Effector memory CD8-positive, alpha-beta T cell (primary cell): ENCODE results near the gene EBF3.

Source experiments
- ATAC-seq: fragments of 150-1000 bp; cut with Tn5 transposase; replicated peaks from 2 replicates; pipeline ENCODE4 v1.10.0; 2021; ENCODE audit warnings: mild to moderate bottlenecking, moderate library complexity
- DNase-seq, 3 experiments: peaks; one replicate each; pipeline ENCODE4 v3.0.0; 2021
- H3K27ac Mint-ChIP-seq, 2 donors: one replicate each; pipeline ENCODE4 v1.8.0; 2022; ENCODE audit warnings: mild to moderate bottlenecking in 2 of 2, mixed read lengths in 2 of 2, moderate library complexity in 2 of 2
- H3K27me3 Mint-ChIP-seq, 2 donors: one replicate each; pipeline ENCODE4 v1.8.0; 2022; ENCODE audit warnings: mixed read lengths in 2 of 2
- H3K36me3 Mint-ChIP-seq: one replicate; pipeline ENCODE4 v1.8.0; 2022; ENCODE audit warnings: mild to moderate bottlenecking, moderate library complexity, mixed read lengths; ENCODE audit not compliant: insufficient read depth
- H3K4me1 Mint-ChIP-seq, 2 donors: one replicate each; pipeline ENCODE4 v1.8.0; 2022; ENCODE audit warnings: low read depth in 2 of 2, mixed read lengths in 2 of 2
- H3K4me3 Mint-ChIP-seq, 2 donors: one replicate each; pipeline ENCODE4 v1.8.0; 2022; ENCODE audit warnings: mild to moderate bottlenecking in 2 of 2, mixed read lengths in 2 of 2, moderate library complexity in 2 of 2
- H3K9me3 Mint-ChIP-seq, 2 donors: one replicate each; pipeline ENCODE4 v1.8.0; 2022; ENCODE audit warnings: mixed read lengths in 2 of 2

Gene EBF3

DNA sequence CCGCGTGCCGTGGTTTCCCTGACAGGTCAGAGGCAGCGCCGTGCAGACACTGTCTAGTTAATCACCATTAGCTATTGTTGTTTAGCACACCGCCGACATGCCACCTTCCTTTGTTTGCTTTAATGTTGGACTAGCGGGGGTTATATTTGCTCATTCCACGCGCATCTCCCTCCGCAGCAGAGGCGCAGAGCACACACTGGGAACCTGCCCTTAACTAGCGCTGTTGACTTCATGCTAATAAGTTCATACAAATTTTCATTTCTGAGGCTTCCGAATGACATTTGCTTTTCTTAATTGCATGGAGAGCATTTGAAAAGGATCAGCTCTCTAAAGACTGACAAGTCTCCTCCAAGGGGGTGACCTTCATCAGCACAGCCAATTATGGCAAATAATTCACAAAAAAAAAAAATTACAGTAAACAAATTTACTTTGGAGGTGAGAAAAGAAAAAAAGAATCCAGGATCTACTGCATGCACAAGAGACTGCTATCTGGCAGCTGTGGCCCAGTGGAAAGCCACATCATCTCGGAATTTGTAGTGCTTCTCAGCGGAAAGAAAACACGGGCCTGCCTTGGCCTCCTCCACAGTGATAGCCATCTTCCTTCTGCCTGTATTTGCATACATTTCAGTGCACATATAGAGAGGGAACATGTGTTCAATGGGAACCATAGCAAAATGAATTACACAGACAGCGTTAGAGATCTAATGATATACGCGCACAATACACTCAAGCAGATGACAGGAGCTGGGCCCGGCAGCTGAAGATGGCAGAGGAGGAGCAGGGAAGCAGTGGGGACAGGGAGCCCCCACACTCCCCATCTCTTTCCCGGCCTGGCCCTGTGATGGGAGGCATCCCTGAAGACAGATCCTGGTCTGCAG lies 94.2 kb downstream of the EBF3 start:
- no peak for DNase-seq

GRCh38 chr10:129868449-129869035 lies 95.5 kb downstream of the EBF3 start:
- H3K4me1 Mint-ChIP-seq: peaks cover 0 to 4% of the 10 kb centered on the region in 2 donors
- no peak for ATAC-seq
- H3K36me3 Mint-ChIP-seq: no peaks in the 10 kb centered on the region
- DNase-seq: no peak
- H3K9me3 Mint-ChIP-seq: no peaks in the 10 kb centered on the region
- H3K27me3 Mint-ChIP-seq: peaks cover 0 to 19% of the 10 kb centered on the region in 2 donors
- H3K27ac Mint-ChIP-seq: no peak overlapping the region
- H3K4me3 Mint-ChIP-seq: no peak overlapping the region

More for the DNA sequence above, 94.2 kb downstream of the EBF3 start:
- no peak for ATAC-seq
- no peak overlapping the region for H3K27ac Mint-ChIP-seq
- no peak overlapping the region for H3K4me3 Mint-ChIP-seq
- peaks cover 0 to 19% of the 10 kb centered on the region in 2 donors for H3K27me3 Mint-ChIP-seq
- H3K9me3 Mint-ChIP-seq: no peaks in the 10 kb centered on the region
- no peaks in the 10 kb centered on the region for H3K36me3 Mint-ChIP-seq
- peaks cover 0 to 4% of the 10 kb centered on the region in 2 donors for H3K4me1 Mint-ChIP-seq

DNA sequence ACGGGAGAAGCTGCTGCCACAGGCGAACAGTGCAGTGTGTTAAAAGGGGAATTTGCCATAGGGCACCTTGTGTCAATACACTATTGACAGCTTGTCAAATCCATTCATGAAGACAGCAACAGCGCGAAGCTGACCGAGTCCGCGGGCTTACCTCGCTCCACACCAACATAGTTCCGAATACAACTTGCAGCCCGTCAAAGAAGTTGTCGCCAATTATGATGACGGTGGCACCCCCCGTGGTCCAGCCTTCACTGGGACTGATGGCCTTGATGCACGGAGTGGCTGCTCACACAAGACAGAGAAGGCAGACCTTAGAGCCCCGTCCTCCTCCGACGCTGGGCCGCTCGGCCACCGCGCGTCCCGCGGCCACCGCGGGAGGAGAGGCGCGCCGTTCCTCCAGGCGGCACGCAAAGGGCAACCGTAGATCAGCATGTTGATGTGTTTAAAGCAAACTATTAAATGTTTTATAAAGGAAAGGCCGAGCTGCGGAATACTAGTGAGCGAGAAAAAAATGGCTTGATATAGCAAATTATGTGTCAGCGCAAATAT lies 96.4 kb downstream of the EBF3 start:
- H3K9me3 Mint-ChIP-seq: no peaks in the 10 kb centered on the region
- H3K4me3 Mint-ChIP-seq: no peak overlapping the region
- peaks cover 0 to 4% of the 10 kb centered on the region in 2 donors for H3K4me1 Mint-ChIP-seq
- no peak for DNase-seq
- peaks cover 0 to 19% of the 10 kb centered on the region in 2 donors for H3K27me3 Mint-ChIP-seq
- H3K27ac Mint-ChIP-seq: no peak overlapping the region
- ATAC-seq: no peak
- no peaks in the 10 kb centered on the region for H3K36me3 Mint-ChIP-seq

GRCh38 chr10:129866894-129867293 lies 97.2 kb downstream of the EBF3 start:
- H3K36me3 Mint-ChIP-seq: no peaks in the 10 kb centered on the region
- peaks cover 0 to 19% of the 10 kb centered on the region in 2 donors for H3K27me3 Mint-ChIP-seq
- DNase-seq (no peak), ATAC-seq (no peak)
- H3K27ac Mint-ChIP-seq: no peak overlapping the region
- no peaks in the 10 kb centered on the region for H3K9me3 Mint-ChIP-seq
- H3K4me1 Mint-ChIP-seq: peaks cover 0 to 4% of the 10 kb centered on the region in 2 donors
- H3K4me3 Mint-ChIP-seq: no peak overlapping the region

- Mint-ChIP-seq H3K27me3 (peaks cover 7 to 14% of the 10 kb centered on the region in 2 donors), H3K4me1 (no peaks in the 10 kb centered on the region), H3K4me3 (no peak overlapping the region), H3K36me3 (no peaks in the 10 kb centered on the region), H3K9me3 (no peaks in the 10 kb centered on the region), H3K27ac (no peak overlapping the region)
- ATAC-seq: no peak
- DNase-seq: no peak
Observed at GRCh38 chr10:129865960-129866359, 98.1 kb downstream of the EBF3 start.

DNA sequence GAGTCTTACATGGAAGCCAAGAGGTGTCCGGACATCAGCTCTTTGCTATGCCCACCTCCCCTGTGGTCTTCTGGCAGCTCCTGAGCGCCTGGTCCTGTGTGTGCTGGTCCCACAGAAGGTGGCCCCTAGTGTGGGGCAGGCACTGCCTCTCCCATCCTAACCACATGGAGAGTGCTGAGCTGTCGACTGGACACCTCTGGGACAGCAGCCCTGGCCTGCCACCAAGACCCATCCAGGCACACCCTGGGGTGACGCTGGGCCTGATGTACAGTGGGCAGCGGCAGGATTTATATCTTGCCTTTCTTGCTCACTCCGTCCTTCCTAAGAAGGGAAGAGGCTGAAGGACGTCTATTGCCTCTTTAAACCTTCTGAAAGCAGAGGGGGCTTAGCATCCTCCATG lies 98.7 kb downstream of the EBF3 start:
- no peaks in the 10 kb centered on the region for H3K36me3 Mint-ChIP-seq
- ATAC-seq: no peak
- no peak overlapping the region for H3K4me3 Mint-ChIP-seq

DNA sequence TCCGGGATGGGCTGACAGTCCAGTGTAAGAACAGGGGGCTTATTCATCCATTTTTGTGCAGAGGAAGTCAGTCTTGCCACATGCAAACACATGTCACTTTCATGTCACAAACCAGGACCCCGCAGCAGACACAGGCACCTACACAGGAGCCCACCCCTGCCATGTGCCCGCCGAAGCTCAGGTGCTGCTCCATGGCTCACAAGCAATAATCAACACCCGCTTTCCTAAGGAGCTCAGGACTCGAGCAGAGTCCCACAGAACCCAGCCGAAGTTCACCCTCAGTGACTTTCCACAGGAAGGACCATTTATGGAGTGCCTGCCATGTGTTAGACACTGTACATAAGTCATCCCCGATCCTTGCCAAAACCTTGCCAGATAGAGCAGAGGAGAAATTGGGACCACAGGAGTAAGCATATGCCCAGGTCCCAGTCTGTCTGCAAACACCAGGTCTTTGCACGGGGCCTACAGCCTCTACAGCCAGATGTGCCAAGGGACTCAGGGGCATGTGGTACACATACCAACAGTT lies 99.4 kb downstream of the EBF3 start:
- no peak overlapping the region for H3K27ac Mint-ChIP-seq
- no peak overlapping the region for H3K4me3 Mint-ChIP-seq
- H3K36me3 Mint-ChIP-seq: no peaks in the 10 kb centered on the region
- H3K27me3 Mint-ChIP-seq: peaks cover 1 to 18% of the 10 kb centered on the region in 2 donors
- ATAC-seq (no peak), DNase-seq (no peak)
- H3K9me3 Mint-ChIP-seq: no peaks in the 10 kb centered on the region
- no peaks in the 10 kb centered on the region for H3K4me1 Mint-ChIP-seq

More for the DNA sequence above, 98.7 kb downstream of the EBF3 start:
- Mint-ChIP-seq H3K27ac (no peak overlapping the region), H3K4me1 (no peaks in the 10 kb centered on the region), H3K27me3 (peaks cover 8 to 13% of the 10 kb centered on the region in 2 donors), H3K9me3 (no peaks in the 10 kb centered on the region)
- no peak for DNase-seq

- peaks cover 0 to 18% of the 10 kb centered on the region in 2 donors for H3K27me3 Mint-ChIP-seq
- ATAC-seq: no peak
- no peak for DNase-seq
- H3K27ac Mint-ChIP-seq: no peak overlapping the region
- no peaks in the 10 kb centered on the region for H3K9me3 Mint-ChIP-seq
- no peaks in the 10 kb centered on the region for H3K4me1 Mint-ChIP-seq
- no peaks in the 10 kb centered on the region for H3K36me3 Mint-ChIP-seq
- no peak overlapping the region for H3K4me3 Mint-ChIP-seq
Observed at GRCh38 chr10:129864082-129864481, 100.0 kb downstream of the EBF3 start.

DNA sequence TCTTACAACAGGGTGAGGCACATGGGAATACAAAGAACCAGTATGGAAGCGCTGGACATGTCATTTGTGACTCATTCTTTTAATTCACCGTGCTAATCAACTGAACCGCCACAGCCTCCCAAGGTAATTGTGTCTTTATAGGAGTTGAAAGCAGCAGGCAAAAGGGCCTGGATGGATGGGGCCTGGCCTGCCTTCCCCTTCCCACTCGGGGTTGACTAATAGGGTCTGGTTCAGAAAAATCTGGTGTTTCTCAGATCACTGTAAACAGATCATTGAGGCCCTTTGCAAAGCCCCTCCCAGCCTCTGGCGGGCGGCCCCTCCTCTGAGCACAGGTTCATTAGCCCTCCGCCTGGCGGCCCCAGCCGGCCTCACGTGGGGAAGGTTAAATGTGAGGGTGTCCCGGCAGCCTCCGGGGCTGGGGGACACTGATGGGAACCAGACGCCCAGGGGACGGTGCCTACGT lies 100.8 kb downstream of the EBF3 start:
- no peak for ATAC-seq
- peaks cover 0 to 18% of the 10 kb centered on the region in 2 donors for H3K27me3 Mint-ChIP-seq
- H3K4me3 Mint-ChIP-seq: no peak overlapping the region
- H3K4me1 Mint-ChIP-seq: no peaks in the 10 kb centered on the region
- H3K36me3 Mint-ChIP-seq: no peaks in the 10 kb centered on the region
- H3K9me3 Mint-ChIP-seq: no peaks in the 10 kb centered on the region
- DNase-seq: no peak
- no peak overlapping the region for H3K27ac Mint-ChIP-seq

- no peak for ATAC-seq
- no peak overlapping the region for H3K27ac Mint-ChIP-seq
- H3K4me3 Mint-ChIP-seq: no peak overlapping the region
- H3K9me3 Mint-ChIP-seq: no peaks in the 10 kb centered on the region
- no peaks in the 10 kb centered on the region for H3K4me1 Mint-ChIP-seq
- peaks cover 0 to 18% of the 10 kb centered on the region in 2 donors for H3K27me3 Mint-ChIP-seq
- no peaks in the 10 kb centered on the region for H3K36me3 Mint-ChIP-seq
- DNase-seq: no peak
Observed at GRCh38 chr10:129861776-129862531, 102.1 kb downstream of the EBF3 start.

- no peak for DNase-seq
- ATAC-seq: no peak
- H3K9me3 Mint-ChIP-seq: no peaks in the 10 kb centered on the region
- no peak overlapping the region for H3K4me3 Mint-ChIP-seq
- no peaks in the 10 kb centered on the region for H3K4me1 Mint-ChIP-seq
- H3K27ac Mint-ChIP-seq: no peak overlapping the region
- no peaks in the 10 kb centered on the region for H3K36me3 Mint-ChIP-seq
- peaks cover 0 to 18% of the 10 kb centered on the region in 2 donors for H3K27me3 Mint-ChIP-seq
Observed at GRCh38 chr10:129860396-129860795, 103.7 kb downstream of the EBF3 start.

GRCh38 chr10:129859536-129859935 lies 104.5 kb downstream of the EBF3 start:
- H3K36me3 Mint-ChIP-seq: no peaks in the 10 kb centered on the region

More at GRCh38 chr10:129859536-129859935, 104.5 kb downstream of the EBF3 start:
- H3K27ac Mint-ChIP-seq: no peak overlapping the region
- H3K27me3 Mint-ChIP-seq: peaks cover 0 to 18% of the 10 kb centered on the region in 2 donors
- DNase-seq (no peak), ATAC-seq (no peak)
- no peak overlapping the region for H3K4me3 Mint-ChIP-seq
- no peaks in the 10 kb centered on the region for H3K4me1 Mint-ChIP-seq
- H3K9me3 Mint-ChIP-seq: no peaks in the 10 kb centered on the region
